NOMO-1 (cell line): ENCODE data around the gene SNAI1.
"Not testable (repeated sequence)": the region's sequence is repeated elsewhere in the genome, so short reads cannot be mapped to it uniquely, and the experiment has no call there.

Source experiments
- DNase-seq, 2 experiments: peaks; one replicate each; lab custom pipeline; 2025; ENCODE audit not compliant: unreplicated experiment in 2 of 2; lab: John Stamatoyannopoulos, UW

SNAI1 gene

GRCh38 chr20:50011597-50011996 is 28.8 kb downstream of the SNAI1 start:
- DNase-seq, result not testable (repeated sequence)

GRCh38 chr20:50012282-50013263 is 29.8 kb downstream of the SNAI1 start:
- no peak for DNase-seq

- DNase-seq, result no peak
Measured at GRCh38 chr20:50013976-50014375, 31.2 kb downstream of the SNAI1 start.

- no peak for DNase-seq
Measured at GRCh38 chr20:50014570-50015562, 32.1 kb downstream of the SNAI1 start.

- no peak for DNase-seq
Measured at GRCh38 chr20:50015636-50015992, 32.8 kb downstream of the SNAI1 start.

- no peak for DNase-seq
Measured at GRCh38 chr20:50015993-50016770, 33.4 kb downstream of the SNAI1 start.

GRCh38 chr20:50017160-50017559 is 34.4 kb downstream of the SNAI1 start:
- DNase-seq, result no peak

- no peak for DNase-seq
Measured at GRCh38 chr20:50017576-50018248, 34.9 kb downstream of the SNAI1 start.

- DNase-seq, result no peak
Measured at GRCh38 chr20:50019466-50020256, 36.9 kb downstream of the SNAI1 start.

- DNase-seq, result peak in 1 of 2 experiments; percentile 31
Measured at GRCh38 chr20:50020288-50020687, 37.5 kb downstream of the SNAI1 start.

- no peak for DNase-seq
Measured at GRCh38 chr20:50022676-50023075, 39.9 kb downstream of the SNAI1 start.

GRCh38 chr20:50023116-50023805 is 40.5 kb downstream of the SNAI1 start:
- no peak for DNase-seq

- no peak for DNase-seq
Measured at GRCh38 chr20:50026746-50027575, 44.2 kb downstream of the SNAI1 start.

GRCh38 chr20:50027611-50028105 is 44.9 kb downstream of the SNAI1 start:
- no peak for DNase-seq

GRCh38 chr20:50029083-50029696 is 46.4 kb downstream of the SNAI1 start:
- DNase-seq, result no peak

- DNase-seq, result peak in 1 of 2 experiments; percentile 9
Measured at GRCh38 chr20:50029697-50030461, 47.1 kb downstream of the SNAI1 start.
